Activated naive CD8-positive, alpha-beta T cell treated with anti-CD3 and anti-CD28 coated beads, Interleukin-2, amount 50 U/mL, for 16 hours (primary cell): Measurements from ENCODE around the gene TMEM139.
A peak's percentile ranks its signal among the peaks of the same experiment; 100 is the strongest.
"Not testable (repeated sequence)": the region's sequence is repeated elsewhere in the genome, so short reads cannot be mapped to it uniquely, and the experiment has no call there.

ENCODE experiments used
- DNase-seq: peaks from one replicate; pipeline ENCODE4 v3.0.0-alpha.2; 2020; ENCODE audit warnings: low read depth, low spot score

TMEM139 gene

DNA sequence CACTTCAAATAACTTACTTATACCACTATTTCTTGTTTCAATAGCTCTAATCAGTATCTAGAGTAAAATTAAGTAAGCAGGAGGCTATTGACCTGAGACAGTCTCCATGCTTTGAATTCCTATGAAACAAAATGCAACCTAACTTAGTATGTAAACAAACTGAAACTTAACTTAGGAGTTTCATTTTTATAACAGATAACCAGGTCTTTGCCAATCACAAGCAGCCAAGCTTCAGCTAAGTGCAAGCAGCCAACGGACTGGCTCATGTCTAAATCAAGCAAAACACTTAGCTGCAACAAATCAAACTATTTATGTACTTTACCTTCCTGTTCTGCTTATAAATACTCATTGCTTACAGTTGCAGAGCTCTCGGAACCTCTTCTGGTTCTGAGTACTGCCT is 25.9 kb upstream of the TMEM139 start:
- DNase-seq, result no peak

GRCh38 chr7:143259765-143260164 is 25.0 kb upstream of the TMEM139 start:
- DNase-seq, result no peak

GRCh38 chr7:143261901-143262300 is 22.9 kb upstream of the TMEM139 start:
- no peak for DNase-seq

- peak; percentile 69 for DNase-seq
These were observed 21.2 kb upstream of the TMEM139 start, which contains the start of gene GSTK1 for GRCh38 chr7:143263266-143264195. GSTK1 (plus strand) TSS chr7:143263441; CDS start chr7:143263514, 73 bp downstream.

DNA sequence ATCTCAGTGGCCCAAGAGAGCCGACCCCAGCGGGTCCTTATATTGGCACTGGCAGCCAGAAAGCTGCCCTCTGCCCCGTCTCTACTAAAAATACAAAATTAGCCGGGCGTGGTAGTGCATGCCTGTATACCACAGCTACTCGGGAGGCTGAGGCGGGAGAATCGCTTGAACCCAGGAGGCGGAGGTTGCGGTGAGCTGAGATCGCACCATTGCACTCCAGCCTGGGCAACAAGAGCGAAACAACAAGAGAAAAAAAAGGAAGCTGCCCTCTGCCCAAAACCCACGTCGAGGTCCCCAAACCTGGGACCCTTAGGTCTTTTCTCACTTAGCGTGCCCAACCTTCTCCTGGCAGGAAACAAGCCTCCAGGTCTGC is 20.6 kb upstream of the TMEM139 start:
- not testable (repeated sequence) for DNase-seq

DNA sequence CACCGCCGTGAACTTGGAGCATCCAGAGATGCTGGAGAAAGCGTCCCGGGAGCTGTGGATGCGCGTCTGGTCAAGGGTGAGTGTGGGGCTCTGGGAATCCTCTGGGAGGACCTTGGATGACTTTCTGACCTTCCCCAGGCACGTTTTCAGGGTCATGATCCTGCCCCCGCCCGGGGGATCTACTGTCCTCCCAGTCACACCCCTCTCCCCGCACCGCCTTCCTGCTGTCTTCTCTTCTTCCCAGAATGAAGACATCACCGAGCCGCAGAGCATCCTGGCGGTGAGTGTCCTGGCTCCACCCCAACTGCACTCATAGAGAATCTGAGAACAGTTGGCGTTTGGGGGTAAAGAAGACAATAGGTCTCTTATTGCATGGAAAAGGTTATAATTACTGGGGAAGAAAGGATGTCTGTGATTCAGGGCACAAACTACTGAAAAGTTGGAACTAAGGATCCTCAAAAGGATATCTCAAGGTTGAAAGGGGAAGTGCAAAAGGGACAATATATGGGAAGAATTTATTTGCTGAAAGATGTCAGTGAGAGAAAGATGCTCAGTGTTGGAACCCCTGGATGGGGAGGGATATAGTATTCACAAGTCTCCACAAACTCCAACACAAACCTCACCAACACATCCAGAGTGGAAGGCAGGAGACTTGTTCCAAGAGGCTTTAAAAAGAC is 19.6 kb upstream of the TMEM139 start:
- DNase-seq, result no peak

DNA sequence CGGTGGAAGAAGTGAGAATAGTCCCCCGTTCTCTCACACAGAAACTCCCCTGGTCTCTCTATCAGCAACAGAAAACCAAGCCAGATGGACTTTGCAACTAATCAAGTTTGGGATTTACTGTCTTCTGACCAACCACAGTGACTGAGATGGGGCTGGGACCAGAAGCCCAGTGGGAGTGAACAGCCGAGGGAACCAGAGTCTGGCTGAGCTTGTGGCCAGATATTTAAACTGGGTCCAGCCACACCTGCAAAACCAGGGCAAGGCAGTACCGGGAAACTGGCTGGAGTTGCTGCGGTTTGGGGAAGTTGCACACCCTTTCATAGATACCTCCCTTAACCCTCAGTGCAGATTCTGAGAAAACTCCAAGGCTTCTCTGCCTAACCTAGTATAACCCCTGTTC is 15.5 kb upstream of the TMEM139 start:
- DNase-seq, result no peak

- DNase-seq, result no peak
These were observed 13.5 kb upstream of the TMEM139 start for GRCh38 chr7:143271240-143271639.

DNA sequence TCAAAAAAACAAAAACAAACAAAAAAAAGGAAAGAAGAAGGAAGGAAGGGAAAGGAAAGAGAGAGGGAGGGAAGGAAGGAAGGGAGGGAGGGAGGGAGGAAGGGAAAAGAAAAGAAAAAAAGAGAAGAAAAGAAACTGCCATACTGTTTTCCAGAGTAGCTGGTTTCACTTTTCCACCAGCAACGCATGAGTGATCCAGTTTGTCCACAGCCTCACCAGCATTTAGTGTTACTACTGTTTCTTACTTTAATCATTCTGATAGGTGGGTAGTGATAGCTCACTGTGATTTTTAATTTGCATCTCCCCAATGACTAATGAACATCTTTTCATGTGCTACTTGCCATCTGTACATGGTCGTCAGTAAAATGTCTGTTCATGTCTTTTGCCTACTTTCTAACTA is 11.9 kb upstream of the TMEM139 start:
- no peak for DNase-seq

DNA sequence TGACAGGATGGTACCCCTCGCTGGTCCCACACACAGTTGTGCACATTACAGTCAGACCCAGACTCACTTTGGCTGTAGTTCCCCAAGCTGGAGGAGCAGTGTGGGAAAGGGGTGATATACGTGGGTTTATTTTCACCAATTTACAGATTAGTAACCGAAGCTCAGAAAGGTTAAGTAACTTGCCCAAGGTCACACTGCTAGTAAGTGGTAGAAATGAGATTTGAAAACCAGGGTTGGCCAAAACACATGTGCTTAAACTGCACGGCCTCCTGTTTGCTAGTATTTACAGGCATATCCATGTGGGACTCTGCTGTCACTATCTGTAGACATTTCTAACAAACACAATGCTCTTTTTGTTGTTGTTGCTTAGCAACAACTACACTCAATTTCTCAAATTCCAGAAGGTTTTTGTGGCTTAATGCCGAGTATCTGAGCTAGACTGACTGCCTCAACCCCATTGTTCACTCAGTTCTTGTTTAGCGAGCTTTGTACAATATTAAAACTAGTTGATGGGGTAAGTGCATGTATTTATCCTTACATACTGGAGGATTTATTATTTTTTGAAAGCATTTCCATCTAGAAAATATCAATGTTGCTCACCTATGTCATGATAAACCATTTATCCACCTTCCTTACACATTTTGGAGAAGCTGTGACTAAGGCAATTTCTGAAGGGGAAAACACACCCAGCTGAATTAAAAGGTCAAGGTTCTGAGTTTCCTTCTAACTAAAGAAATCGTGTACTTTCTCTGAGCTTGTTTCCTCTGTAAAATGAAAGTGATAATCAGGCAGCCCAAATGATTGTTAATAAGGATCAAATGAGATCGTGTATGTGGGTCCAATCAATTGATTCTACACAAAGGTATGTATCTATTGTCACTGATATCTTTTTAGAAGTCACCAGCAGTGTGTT is 5.3 kb upstream of the TMEM139 start:
- DNase-seq, result no peak

GRCh38 chr7:143280160-143280559 is 4.6 kb upstream of the TMEM139 start:
- no peak for DNase-seq

GRCh38 chr7:143280566-143280965 is 4.2 kb upstream of the TMEM139 start:
- no peak for DNase-seq

- DNase-seq, result no peak
These were observed 3.2 kb upstream of the TMEM139 start for GRCh38 chr7:143281529-143281928.

DNA sequence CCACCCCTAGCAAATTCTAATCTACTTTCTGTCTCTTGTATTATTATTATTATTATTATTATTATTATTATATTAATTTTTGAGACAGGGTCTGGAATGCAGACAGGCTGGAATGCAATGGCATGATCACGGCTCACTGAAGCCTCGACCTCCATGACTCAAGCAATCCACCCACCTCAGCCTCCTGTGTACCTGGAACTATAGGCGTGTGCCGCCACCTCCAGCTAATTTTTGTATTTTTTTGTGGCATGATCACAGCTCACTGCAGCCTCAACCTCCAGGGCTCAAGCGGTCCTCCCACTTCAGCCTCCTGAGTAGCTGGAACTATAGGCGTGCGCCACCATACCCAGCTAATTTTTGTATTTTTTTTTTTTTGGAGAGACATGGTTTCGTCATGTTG is 2.6 kb upstream of the TMEM139 start:
- DNase-seq, result no peak

- no peak for DNase-seq
These were observed 1.4 kb upstream of the TMEM139 start for GRCh38 chr7:143283381-143283780.

- no peak for DNase-seq
These were observed 666 bp downstream of the TMEM139 start for GRCh38 chr7:143285470-143285778.

DNA sequence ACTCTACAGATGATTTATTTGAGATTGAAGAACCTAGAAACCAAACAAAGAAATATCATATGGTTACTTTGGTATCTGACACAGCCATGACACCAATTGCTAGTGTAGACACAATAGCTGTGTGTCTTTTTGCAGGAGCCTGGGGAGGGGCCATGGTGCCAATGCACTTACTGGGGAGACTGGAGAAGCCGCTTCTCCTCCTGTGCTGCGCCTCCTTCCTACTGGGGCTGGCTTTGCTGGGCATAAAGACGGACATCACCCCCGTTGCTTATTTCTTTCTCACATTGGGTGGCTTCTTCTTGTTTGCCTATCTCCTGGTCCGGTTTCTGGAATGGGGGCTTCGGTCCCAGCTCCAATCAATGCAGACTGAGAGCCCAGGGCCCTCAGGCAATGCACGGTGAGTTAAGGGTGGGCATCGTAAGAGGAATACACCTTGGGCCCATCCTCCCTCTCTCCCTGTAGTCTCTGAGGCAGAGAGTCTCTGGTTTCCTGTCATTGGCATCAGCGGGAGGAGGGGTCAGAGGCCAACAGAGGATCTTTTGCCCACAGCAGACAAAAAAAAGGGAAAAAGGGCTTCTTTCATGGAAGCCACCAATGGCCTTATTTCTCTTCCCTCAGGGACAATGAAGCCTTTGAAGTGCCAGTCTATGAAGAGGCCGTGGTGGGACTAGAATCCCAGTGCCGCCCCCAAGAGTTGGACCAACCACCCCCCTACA is 1.2 kb downstream of the TMEM139 start:
- no peak for DNase-seq

GRCh38 chr7:143286522-143286890 is 1.7 kb downstream of the TMEM139 start:
- no peak for DNase-seq

GRCh38 chr7:143287339-143287934 is 2.7 kb downstream of the TMEM139 start:
- DNase-seq, result no peak

- peak; percentile 98 for DNase-seq
These were observed 3.4 kb downstream of the TMEM139 start, which contains the start of gene CASP2 for GRCh38 chr7:143287935-143288826. CASP2 (plus strand) TSS chr7:143288351; CDS start chr7:143288456, 105 bp downstream.
